ENCODE data around the gene PCNT. TPM values are rescaled to one million over a fixed set of nuclear protein-coding genes. Genes with fewer than 3 reads are reported as not detected.

Gene PCNT
- total RNA-seq, 1 experiment from 2014 or later = 39.6 TPM

DNA sequence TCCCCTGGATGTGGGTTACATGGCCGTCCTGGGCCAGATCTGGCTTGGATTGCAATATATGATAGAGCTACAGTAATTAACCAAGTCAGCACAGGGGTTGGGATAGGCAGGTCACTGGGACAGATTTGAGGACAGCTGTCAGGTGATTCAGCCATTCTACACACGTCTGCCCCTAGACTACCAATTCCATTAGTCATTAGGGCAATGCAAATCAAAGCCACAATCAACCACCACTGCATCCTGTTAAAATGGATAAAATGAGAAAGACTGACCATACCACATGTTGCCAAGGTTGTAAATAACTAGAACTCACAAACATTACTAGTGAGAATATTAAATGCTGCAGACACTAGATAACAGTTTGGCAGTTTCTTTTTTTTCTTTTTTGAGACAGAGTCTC lies 16.3 kb upstream of the PCNT start:
- Histone ChIP-seq H3K23ac (ENCODE audit: insufficient read length, low read depth, low read length) (no peak overlapping the region), H3K79me1 (ENCODE audit: insufficient read depth, low read depth, low read length, poor library complexity, severe bottlenecking) (no peaks in the 10 kb centered on the region), H3K27ac (ENCODE audit: insufficient read length, low read depth, low read length) (no peak overlapping the region), H3K9ac (ENCODE audit: extremely low read depth, insufficient read length, low read length) (no peak overlapping the region), H4K20me1 (ENCODE audit: control insufficient read depth, insufficient read depth, insufficient read length) (peaks cover 2% of the 10 kb centered on the region), H3K18ac (ENCODE audit: insufficient read length, low read depth, low read length) (no peak overlapping the region), H4K5ac (ENCODE audit: insufficient read length, low read depth, low read length) (no peak overlapping the region), H3K79me2 (ENCODE audit: insufficient read depth, low read length) (no peaks in the 10 kb centered on the region), H2AK5ac (ENCODE audit: insufficient read length, low read length) (no peak overlapping the region), H3K56ac (ENCODE audit: insufficient read length, low read depth, low read length) (no peak overlapping the region), H2BK120ac (ENCODE audit: low read depth, low read length, poor library complexity, severe bottlenecking) (no peak overlapping the region), H4K8ac (replicated peaks; ENCODE audit: insufficient read length, low read depth, low read length) (no peak overlapping the region), H2BK15ac (ENCODE audit: low read depth, low read length) (no peak overlapping the region), H3K27me3 (ENCODE audit: insufficient read depth, low read length) (no peaks in the 10 kb centered on the region), H3K14ac (ENCODE audit: insufficient read depth, low read length) (no peak overlapping the region), H3K4ac (ENCODE audit: low read depth, low read length) (no peak overlapping the region), H2AFZ (ENCODE audit: low read length) (no peak overlapping the region), H4K91ac (ENCODE audit: insufficient read length, low read depth, low read length) (no peak overlapping the region), H2BK12ac (ENCODE audit: insufficient read length, low read depth, low read length) (no peak overlapping the region), H3K4me1 (ENCODE audit: insufficient read depth, low read length) (no peaks in the 10 kb centered on the region), H3K23me2 (ENCODE audit: insufficient read length, low read depth, low read length, poor library complexity, severe bottlenecking) (no peaks in the 10 kb centered on the region), H2BK20ac (ENCODE audit: low read depth, low read length, poor library complexity, severe bottlenecking) (no peak overlapping the region), H3K4me2 (ENCODE audit: insufficient read depth, insufficient read length, low read length) (no peak overlapping the region), H3T11ph (ENCODE audit: low read length) (no peak overlapping the region), H2BK5ac (ENCODE audit: insufficient read length, low read length) (no peak overlapping the region), H3K9me3 (ENCODE audit: control insufficient read depth, low read depth, low read length) (no peaks in the 10 kb centered on the region)
- Mint-ChIP-seq H3K4me1 (no peaks in the 10 kb centered on the region), H3K27ac (no peak overlapping the region), H3K4me3 (no peak overlapping the region), H3K27me3 (ENCODE audit: low read depth) (no peaks in the 10 kb centered on the region), H3K36me3 (ENCODE audit: insufficient read depth in 1 of 3, low read depth in 3 of 3) (peaks cover 17 to 58% (median 48%) of the 10 kb centered on the region in 3 experiments; a peak in 6 of 7 replicates), H3K9me3 (no peaks in the 10 kb centered on the region)
- no peak for DNase-seq
- TF ChIP-seq, protein P1, sequence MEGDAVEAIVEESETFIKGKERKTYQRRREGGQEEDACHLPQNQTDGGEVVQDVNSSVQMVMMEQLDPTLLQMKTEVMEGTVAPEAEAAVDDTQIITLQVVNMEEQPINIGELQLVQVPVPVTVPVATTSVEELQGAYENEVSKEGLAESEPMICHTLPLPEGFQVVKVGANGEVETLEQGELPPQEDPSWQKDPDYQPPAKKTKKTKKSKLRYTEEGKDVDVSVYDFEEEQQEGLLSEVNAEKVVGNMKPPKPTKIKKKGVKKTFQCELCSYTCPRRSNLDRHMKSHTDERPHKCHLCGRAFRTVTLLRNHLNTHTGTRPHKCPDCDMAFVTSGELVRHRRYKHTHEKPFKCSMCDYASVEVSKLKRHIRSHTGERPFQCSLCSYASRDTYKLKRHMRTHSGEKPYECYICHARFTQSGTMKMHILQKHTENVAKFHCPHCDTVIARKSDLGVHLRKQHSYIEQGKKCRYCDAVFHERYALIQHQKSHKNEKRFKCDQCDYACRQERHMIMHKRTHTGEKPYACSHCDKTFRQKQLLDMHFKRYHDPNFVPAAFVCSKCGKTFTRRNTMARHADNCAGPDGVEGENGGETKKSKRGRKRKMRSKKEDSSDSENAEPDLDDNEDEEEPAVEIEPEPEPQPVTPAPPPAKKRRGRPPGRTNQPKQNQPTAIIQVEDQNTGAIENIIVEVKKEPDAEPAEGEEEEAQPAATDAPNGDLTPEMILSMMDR (conservative IDR thresholded peaks at IDR 0.05) = no peak
- WGBS (ENCODE audit: extremely low coverage, insufficient read length, low lambda C conversion rate) = no CpG with 5 or more reads among the region's 2 CpGs

All from H9 (cell line).